ENCODE data around the gene ARHGAP32.

- no peak for TF ChIP-seq EP300 (IDR thresholded peaks at IDR 0.05)
- no peak for TF ChIP-seq CTCF (IDR thresholded peaks at IDR 0.05)
These were observed 275.4 kb downstream of the ARHGAP32 start for GRCh38 chr11:128916681-128917080.

All from upper lobe of left lung (tissue), 4 donors.